HL-60 (cell line): ENCODE results near the gene TRERF1.

Experiments used
- CTCF ChIP-seq: IDR thresholded peaks from one replicate; pipeline ENCODE4 v1.5.1; 2011; ENCODE audit warnings: low read length, control low read depth, inconsistent platforms; ENCODE audit not compliant: insufficient read depth
- GABPA ChIP-seq: IDR thresholded peaks from 2 replicates; pipeline ENCODE4 v1.6.1; 2012; ENCODE audit warnings: low read depth
- POLR2AphosphoS5 ChIP-seq: IDR thresholded peaks from 2 replicates; pipeline ENCODE4 v1.6.1; 2012; ENCODE audit warnings: low read depth
- REST ChIP-seq: IDR thresholded peaks from 2 replicates; pipeline ENCODE4 v1.6.1; 2012; ENCODE audit warnings: low read depth; ENCODE audit not compliant: insufficient replicate concordance
- SPI1 ChIP-seq: IDR thresholded peaks from 2 replicates; pipeline ENCODE4 v1.6.1; 2012; ENCODE audit warnings: low read depth, mild to moderate bottlenecking, borderline replicate concordance

GRCh38 chr6:42338744-42339222, 112.9 kb downstream of the TRERF1 start:
- TF ChIP-seq CTCF (no peak), POLR2AphosphoS5 (no peak), SPI1 (no peak), REST (no peak), GABPA (no peak)
